Prostate gland (tissue), 2 donors: ENCODE results near the gene CGB3.
"Not testable (repeated sequence)": the region's sequence is repeated elsewhere in the genome, so short reads cannot be mapped to it uniquely, and the experiment has no call there.

ENCODE experiments used
- CTCF ChIP-seq, 4 experiments: fragments of 200-600 bp in 2 of 4; fragments of 450-650 bp in 2 of 4; sonication (generic) in 2 of 4; IDR thresholded peaks; 1 replicate in 3 of 4; 2 replicates in 1 of 4; pipeline ENCODE4 v1.5.1; 2016 to 2019; ENCODE audit warnings: antibody characterized with exemption in 4 of 4, mild to moderate bottlenecking in 2 of 4, moderate library complexity in 2 of 4
- POLR2A ChIP-seq: fragments of 450-650 bp; IDR thresholded peaks from one replicate; pipeline ENCODE4 v1.6.1; 2016; ENCODE audit warnings: antibody characterized with exemption, mild to moderate bottlenecking
- POLR2AphosphoS5 ChIP-seq: sonication (generic); formaldehyde crosslinking; IDR thresholded peaks from one replicate; pipeline ENCODE4 v1.6.1; 2017; ENCODE audit warnings: antibody characterized with exemption

DNA sequence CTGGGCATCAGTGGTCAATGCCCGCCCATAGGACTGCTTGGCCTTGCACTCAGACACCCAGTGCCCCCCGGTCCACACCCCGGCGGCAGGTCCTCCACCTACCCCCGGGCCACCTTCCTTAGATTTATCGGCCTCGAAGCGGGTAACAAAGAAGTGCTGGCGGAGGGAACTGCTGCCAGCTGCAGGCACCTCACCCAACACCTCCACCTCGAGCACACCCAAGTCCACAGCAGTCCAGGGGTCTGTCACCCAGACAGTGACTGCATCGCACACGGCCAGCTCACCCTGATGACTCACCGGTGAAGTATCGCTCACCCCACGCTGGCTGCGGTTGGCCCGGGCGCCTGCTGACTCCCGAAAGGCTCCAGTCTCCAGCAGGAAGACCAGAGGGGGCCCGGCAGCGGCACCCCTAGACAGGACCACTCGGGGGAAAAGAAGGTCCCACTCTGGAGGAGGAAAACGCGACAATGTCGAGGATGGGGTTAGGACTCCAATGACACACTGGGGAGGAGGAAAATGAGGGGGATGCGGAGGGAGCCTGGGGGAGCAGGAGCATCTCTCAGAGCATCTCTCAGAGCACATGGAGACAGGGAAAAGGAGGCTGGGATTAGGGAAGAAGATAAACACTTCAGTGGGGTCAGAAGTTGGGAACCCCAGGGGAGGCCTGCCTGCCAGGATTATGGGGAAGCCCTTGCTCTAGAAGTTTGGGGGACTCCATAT lies 14.6 kb upstream of the CGB3 start:
- TF ChIP-seq POLR2A; CTCF (IDR thresholded peaks at IDR 0.05); POLR2AphosphoS5: not testable (repeated sequence)
